NK-92 (cell line): ENCODE results near the gene KRT33A.
"Not testable (repeated sequence)": the region's sequence is repeated elsewhere in the genome, so short reads cannot be mapped to it uniquely, and the experiment has no call there.

ENCODE experiments used
- DNase-seq: peaks from one replicate; lab custom pipeline; 2025; ENCODE audit not compliant: unreplicated experiment; lab: John Stamatoyannopoulos, UW

KRT33A gene

DNA sequence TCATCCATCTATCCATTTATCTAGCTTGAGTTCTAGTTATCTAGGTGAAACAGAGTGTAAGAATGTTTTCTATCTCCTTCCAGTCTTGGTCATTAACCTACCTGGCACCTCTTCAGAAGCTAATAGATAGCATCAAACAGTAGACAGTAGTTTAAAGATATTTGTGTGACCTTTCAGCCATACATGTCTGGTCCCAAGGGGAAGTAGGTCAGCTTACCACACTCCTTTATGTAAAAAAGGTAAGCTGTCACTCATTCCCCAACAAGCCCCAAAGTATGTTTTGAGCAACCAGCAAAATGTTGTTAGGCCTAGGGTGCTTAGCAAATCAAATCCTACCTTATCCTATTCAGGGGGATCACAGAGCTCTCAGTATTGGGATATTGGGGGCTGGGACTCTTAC lies 15.4 kb upstream of the KRT33A start:
- DNase-seq: no peak

- DNase-seq: no peak
Measured at GRCh38 chr17:41363881-41364280, 13.3 kb upstream of the KRT33A start.

DNA sequence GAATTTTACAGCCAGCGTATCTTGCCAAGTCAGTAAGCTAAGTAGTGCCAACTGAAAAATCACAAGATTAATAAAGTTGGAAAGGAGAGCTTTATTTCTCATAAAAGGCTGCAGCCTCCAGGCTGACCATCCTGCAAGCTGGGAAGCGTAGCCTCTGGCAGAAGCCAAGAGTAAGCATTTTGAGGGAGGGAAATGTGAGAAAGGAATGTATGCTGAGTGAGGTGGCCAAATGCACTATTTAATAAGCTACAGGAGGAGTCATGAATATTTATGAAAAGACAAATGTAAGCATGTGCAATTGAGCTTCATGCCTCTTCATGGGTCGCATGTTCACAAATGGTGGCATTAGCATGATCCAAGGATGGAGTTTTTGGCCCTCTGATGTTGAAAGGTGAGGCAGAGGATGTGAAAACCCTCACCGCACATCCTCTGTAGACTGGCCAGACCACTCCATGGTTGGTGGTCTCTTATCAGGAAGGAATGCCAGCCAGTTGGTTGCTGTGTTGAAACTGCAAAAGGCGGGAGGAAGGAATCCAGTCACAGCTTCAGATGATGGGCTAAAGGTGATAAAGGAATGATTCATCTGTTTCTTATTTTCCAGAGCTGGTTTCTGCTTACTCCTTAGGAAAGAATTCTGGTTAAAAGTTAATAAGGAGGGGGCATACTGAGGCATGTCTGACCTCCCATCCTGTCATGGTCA lies 9.8 kb upstream of the KRT33A start:
- DNase-seq: no peak

DNA sequence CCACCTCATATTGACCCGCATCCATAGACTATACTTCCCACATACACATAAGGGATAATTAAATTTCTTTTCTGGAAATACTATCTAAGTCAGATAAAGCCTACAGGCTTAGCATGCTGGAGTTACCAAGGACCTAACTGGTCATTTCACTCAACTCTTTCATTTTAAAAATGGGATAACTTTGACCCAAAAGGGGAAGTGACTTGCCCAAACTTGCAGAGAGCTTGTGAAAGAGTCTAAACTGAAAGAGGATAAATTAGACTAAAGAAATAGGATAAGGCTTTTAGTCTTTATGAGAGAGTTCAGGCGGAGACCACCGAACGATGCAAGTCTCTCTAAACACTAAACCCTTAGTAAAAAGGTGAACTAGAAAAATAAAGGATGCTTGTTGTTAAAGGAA lies 3.9 kb upstream of the KRT33A start:
- no peak for DNase-seq

DNA sequence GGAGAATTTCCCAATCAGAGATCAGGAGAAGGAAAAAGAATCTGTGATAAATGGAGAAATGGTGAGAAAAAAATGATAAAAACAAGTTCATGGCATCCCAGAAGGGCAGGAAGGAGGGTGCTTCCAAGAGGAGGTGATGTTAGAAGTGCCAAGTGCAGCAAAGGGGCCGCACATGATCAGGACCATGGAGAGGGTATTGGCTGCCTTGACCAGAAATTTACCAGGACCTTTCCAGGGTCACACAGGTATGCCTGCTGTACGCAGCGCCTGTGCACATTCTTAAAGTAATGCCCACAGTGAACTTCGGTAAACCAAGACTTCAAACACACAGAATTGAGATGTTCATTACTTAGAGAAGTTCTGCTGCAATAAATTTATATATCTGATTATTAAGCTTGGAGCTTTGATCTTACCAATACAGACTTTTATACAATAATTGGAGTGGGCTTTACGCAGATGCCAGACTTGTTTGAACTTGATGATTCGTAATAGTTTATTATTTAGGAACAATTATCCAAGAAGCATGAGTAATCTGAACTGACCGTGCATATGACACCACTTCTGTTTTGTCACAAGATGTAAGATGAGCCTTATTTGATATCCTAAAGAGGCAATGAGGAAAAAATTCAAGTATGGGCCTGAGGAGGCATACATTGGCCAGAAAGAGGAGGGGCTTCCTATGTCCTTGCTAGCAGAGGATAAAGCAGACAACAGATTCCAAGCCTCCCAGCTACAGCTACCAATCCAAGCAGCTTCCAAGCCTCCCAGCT lies 2.2 kb upstream of the KRT33A start:
- no peak for DNase-seq

GRCh38 chr17:41351177-41351576 lies 549 bp upstream of the KRT33A start:
- no peak for DNase-seq

GRCh38 chr17:41347869-41348760 lies 2.5 kb downstream of the KRT33A start:
- DNase-seq: no peak

DNA sequence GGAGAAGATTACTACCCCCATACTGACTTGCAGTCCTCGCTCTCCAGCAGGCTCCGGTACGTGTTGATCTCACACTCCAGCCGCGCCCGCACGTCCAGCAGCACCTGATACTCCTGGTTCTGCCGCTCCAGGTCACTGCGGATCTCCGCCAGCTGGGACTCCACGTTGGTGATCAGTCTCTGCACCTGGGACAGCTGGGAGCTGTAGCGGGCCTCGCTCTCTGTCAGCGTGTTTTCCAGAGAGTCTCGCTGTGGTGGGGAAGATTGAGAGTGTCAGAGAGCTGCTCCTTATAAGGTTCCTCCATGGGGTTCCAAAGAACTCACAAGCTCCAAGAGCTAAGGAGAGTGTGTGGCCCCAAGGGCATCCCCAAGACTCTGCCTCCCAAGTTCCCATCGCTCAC lies 4.2 kb downstream of the KRT33A start:
- DNase-seq: not testable (repeated sequence)

GRCh38 chr17:41345992-41346391 lies 4.6 kb downstream of the KRT33A start:
- DNase-seq: no peak

GRCh38 chr17:41343029-41343428 lies 7.6 kb downstream of the KRT33A start:
- no peak for DNase-seq

DNA sequence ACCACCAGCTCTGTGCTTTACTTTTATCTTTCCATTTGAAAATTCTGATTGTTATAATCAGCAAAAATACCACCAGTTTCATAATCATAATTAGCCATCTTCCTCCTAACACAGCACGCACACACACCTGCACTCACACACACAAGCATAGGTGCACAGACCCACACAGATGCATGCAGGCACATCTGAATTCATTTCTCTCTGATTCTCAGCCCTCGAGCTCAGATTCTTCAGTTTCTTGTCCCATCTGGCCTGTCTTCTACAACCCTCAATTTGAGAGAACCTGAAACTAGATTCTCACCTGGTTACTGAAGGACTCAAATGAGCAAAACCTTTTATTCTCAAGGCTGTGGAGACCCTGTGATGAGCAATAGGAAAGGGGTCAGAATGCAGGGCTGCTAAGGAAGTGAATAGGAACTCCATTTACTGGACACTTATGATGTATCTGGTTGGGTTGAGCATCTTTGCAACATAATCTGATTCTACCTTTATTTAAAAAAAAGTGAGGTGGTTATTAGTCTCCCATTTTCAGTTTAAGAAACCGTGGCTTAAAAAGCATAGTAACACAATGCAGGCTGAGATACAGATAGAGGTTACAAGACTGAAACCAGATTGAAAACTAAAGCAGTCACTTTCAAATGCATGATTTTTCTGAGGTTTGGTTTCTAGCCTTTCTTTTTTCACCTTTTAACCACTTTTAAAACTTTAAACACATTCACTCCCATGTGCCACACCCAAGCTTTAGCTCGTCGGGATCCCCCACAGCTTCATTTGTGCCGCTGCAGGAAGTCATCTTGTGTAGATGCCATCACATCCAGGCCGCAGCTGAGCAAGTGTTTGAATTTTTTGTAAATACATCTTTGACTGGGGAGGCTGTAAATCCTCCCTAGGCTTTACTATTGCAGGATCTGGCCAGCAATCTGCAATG lies 9.4 kb downstream of the KRT33A start:
- no peak for DNase-seq

GRCh38 chr17:41340494-41340893 lies 10.1 kb downstream of the KRT33A start:
- no peak for DNase-seq

DNA sequence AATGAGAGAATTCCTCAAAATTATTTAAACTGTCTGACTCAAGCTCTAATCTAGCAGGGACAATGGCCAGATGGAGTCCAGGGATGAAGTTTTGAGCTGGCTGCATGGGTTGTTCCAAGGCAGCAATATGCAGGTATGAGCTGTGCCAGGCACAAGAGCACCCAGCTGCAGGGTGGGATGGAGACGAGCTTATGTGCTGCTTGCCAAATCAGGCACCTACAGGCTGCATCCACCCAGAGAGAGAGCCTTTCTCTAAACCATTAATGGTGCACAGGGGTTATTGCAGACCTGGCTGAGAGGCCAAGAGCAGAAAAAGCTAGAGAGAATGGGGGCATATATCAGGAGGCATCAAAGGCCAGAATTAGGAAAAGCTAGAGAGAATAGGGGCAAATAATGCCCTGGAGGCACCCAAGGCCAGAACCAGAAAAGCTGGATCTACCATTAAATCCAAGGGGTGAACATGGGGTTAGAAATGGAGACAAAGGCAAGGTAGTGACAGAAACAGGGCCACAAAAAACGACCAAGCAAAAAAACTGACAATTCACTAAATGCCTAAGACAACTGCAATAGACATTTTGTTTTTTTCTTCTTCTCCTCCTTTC lies 11.0 kb downstream of the KRT33A start:
- no peak for DNase-seq

GRCh38 chr17:41338961-41339485 lies 11.6 kb downstream of the KRT33A start:
- DNase-seq: no peak

DNA sequence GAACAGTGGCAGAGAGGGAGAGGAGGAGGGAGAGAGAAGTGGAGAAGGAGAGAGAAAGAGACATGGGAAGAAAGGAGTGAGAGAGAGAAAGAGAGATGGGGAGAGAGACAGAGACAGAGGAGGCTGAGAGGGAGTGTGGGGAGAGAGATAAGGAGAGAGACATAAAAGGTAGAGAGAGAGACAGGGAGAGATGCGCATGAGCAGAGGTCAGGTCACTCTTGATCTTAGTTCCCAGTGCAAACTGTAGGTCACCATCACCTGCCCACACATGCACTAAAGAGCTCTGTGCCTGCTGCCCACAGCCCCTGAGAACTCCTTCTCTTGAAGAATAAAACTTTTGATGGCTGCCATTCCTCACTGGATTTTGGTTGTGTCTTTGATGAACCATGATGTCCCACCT lies 14.9 kb downstream of the KRT33A start:
- DNase-seq: no peak

- no peak for DNase-seq
Measured at GRCh38 chr17:41334385-41335305, 16.0 kb downstream of the KRT33A start.

GRCh38 chr17:41333836-41334235 lies 16.8 kb downstream of the KRT33A start:
- no peak for DNase-seq

DNA sequence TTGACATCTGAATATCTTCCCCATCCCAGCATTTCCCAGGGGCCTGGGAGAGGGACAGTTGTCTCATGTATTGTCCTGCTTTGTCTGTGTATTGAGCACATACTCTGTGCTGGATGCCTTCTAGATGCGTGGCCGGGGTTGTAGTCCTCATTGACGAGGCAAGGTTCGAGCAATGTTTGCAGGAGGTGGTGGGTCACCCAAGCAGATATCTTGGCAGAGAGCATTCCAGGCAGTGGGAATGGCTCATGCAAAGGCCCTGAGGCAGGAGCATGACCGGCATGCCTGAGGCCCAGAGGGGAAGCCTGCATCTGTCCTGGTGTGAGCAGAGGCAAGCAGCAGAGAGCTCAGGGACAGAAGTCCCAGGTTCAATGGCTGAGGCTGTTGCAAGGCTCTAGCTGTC lies 17.5 kb downstream of the KRT33A start:
- DNase-seq: no peak

- no peak for DNase-seq
Measured at GRCh38 chr17:41332239-41332638, 18.4 kb downstream of the KRT33A start.
